GM21825 (cell line): ENCODE data around the gene HSD17B14.
"Not testable (repeated sequence)": the region's sequence is repeated elsewhere in the genome, so short reads cannot be mapped to it uniquely, and the experiment has no call there.

ENCODE experiments used
- ATAC-seq: cut with Tn5 transposase; IDR thresholded peaks from one replicate; pipeline ENCODE4 v1.9.1; 2021; ENCODE audit warnings: mild to moderate bottlenecking, moderate library complexity; ENCODE audit not compliant: unreplicated experiment

Gene HSD17B14

GRCh38 chr19:48799358-48800300 lies 36.7 kb downstream of the HSD17B14 start:
- no peak for ATAC-seq

GRCh38 chr19:48798937-48799336 lies 37.4 kb downstream of the HSD17B14 start:
- no peak for ATAC-seq

DNA sequence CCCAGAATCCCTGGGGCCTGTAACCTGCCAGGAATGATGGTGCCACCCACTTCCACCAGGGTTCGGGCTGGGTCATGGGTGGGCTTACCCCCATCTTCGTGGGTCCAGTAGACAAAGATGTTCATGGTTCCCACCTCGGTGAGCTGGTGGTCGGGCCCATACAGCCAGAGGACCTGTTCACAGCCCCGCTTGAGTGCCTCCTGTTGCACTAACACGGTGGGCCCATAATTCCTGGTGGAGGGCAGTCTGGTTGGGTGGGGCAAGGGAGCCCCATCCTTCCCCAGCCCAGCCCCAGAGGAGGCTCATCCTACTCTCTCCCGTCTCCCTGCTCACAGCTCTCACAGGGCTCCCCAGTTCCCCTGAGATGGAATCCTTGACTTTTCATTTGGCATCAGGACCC lies 39.2 kb downstream of the HSD17B14 start:
- ATAC-seq = no peak

- ATAC-seq = no peak
Observed at GRCh38 chr19:48796298-48797083, 39.8 kb downstream of the HSD17B14 start.

DNA sequence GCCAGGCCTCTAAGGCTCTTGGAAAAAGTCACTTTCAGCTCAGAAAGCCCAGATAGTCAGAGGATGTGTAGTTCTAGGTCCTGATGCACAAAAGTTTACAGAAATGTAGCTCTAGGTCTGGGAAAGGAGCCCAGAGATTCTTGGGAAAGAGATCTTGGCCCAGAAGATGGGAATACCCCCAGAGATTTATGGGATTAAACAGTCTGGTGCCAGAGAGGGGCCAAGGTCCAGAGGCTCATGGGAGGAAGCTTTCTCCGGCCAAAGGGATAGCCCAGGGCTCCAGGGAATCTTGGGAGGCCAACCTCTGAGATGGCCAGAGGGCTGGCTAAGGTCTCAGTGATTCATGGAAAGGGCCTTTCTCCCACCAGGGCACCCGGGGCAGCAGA lies 40.6 kb downstream of the HSD17B14 start:
- ATAC-seq = no peak

GRCh38 chr19:48795055-48795684 lies 41.1 kb downstream of the HSD17B14 start:
- ATAC-seq = peak; percentile 72

DNA sequence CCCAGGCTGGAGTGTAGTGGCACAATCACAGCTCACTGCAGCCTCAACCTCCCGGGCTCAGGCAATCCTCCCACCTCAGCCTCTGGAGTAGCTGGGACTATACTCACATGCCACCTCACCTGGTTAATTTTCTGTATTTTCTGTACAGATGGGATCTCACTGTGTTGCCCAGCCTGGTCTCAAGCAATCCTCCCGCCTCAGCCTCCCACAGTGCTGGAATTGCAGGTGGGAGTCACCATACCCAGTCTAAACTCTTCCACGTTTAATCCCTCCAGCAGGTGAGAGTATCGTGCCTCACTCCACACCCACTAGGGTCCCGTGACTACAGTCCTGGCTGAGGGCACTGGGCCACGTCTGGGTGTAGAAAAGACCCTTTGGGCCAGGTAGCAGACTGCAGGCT lies 42.0 kb downstream of the HSD17B14 start:
- no peak for ATAC-seq

DNA sequence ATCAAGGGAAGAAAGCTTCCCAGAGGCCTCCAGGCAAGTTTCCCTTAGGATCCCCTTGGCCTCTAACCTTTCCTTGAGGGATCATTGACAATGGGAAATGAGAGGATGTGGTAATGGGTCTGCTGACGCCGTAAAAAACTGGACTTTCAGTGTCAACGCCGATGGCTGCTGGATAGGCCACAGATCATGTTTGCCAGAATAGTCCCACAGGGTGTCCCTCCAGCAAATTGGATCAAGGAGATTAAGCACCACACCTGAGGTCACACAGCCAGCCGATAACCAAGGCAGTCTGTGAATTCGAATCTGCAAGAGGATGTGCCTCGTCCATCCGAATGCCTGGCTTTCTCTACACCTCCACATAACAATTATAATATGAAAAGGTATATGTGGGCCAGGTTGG lies 43.0 kb downstream of the HSD17B14 start:
- ATAC-seq = no peak

- ATAC-seq = not testable (repeated sequence)
Observed at GRCh38 chr19:48787331-48787730, 49.0 kb downstream of the HSD17B14 start.

DNA sequence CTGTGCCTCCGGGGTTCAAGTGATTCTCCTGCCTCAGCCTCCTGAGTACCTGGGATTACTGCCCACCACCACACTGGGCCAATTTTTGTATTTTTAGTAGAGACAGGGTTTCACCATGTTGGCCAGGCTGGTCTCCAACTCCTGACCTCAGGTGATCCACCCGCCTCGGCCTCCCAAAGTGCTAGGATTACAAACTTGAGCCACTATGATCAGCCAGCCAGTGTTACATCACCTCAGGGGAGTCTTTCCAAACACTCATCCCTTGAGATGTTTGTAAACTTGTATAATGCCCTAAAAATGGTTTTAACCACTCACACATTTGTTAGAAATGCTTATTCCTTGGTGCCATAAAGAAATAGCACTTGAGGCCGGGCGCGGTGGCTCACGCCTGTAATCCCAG lies 49.9 kb downstream of the HSD17B14 start:
- ATAC-seq = not testable (repeated sequence)

DNA sequence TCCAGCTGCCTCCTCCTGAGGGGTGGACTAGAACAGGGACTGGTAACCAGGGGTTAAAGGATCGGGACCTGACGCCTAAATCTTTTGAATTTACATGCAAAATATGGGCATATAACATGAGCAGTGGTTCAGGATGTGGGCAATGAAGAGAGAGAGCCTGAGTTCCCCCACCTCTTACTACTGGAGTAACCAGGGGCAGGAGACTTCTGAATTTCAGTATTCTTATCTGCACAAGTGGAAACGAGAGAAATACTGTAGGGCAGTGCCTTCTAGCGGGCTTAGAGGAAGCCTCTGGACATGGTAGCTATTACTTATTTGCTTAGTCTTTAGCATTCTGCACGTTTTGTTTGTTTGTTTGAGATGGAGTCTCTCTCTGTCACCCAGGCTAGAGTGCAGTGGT lies 51.8 kb downstream of the HSD17B14 start:
- no peak for ATAC-seq

GRCh38 chr19:48780631-48781391 lies 55.5 kb downstream of the HSD17B14 start:
- no peak for ATAC-seq

GRCh38 chr19:48779636-48780035 lies 56.7 kb downstream of the HSD17B14 start:
- no peak for ATAC-seq

DNA sequence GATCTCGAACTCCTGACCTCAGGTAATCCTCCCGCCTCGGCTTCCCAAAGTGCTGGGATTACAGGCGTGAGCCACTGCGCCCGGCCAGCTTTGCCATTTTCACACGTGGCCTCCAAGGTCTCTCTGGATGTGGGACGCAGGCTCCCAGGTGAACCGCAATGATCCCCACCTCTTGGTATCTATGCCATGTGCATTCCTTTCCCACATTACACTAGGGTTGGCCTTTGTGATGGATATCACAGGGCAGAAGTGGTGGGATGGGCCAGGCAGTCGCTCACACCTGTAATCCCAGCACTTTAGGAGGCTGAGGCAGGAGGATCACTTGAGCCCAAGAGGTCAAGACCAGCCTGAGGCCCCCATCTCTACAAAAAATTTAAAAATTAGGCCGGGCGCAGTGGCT lies 58.6 kb downstream of the HSD17B14 start:
- no peak for ATAC-seq

GRCh38 chr19:48777139-48777538 lies 59.2 kb downstream of the HSD17B14 start:
- ATAC-seq = no peak

DNA sequence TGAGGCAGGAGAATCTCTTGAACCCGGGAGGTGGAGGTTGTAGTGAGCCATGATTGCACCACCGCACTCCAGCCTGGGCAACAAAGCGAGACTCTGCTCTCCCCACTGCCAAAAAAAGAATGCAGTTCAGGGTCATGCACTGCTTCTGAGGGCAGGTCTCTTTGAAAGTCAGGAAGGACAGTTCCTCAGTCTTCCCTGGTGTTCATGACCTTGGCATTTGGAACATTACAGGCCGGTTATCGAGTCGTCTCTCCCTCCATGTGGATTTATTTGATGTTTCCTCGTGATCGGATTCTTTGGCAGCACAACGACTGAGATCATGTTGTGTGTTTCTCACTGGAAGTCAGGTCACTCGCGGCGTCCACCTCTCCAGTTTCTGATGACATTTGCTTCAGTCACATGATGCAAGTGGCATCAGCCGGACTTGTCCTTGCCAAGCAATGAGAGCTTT lies 63.8 kb downstream of the HSD17B14 start:
- ATAC-seq = no peak

DNA sequence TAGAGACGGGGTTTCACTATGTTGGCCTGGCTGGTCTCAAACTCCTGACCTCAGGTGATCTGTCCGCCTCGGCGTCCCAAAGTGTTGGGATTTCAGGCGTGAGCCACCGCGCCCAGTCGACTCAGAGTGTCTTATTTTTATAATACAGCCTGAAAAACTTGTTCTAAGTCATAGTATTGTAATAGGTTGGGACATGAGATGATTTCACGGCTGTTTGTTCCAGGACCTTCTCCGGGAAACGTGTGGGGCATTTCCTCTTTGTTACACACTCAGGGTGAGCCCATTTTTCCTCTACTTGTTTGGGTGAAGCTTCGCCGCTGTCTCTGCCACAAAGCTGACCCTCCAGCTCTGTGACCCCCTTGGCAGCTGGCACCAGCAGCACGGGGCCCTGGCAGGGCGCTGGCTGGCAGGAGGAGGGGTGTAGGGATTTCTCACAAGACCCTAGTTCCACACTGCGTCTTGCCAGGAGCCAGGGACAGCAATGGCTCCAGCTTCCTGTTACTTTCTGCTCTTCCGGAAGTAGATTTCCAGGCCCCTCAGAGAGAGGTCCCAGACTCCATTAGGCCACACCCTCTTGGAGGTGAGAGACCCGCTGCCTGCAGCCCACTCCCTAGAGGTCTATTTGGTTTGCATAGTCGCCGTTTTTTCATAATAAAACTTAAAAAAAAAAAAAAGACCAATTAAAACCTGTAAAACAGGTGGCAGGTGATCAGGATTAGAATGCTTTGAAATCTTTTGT lies 65.4 kb downstream of the HSD17B14 start:
- ATAC-seq = no peak

DNA sequence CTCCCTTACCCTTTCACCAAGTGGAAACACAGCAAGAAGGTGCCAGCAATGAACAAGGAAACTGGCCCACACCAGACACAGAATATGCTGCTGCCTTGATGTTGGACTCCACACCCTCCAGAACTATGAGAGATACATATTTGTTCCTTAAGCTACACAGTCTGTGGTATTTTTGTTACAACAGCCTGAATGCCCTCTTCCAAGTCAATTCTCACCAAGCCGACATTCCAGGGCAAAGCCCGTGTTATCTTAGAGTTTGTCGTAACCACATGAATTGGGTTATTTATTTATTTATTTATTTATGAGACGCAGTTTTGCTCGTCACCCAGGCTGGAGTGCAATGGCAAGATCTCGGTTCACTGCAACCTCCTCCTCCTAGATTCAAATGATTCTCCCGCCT lies 66.0 kb downstream of the HSD17B14 start:
- ATAC-seq = no peak

GRCh38 chr19:48768994-48769713 lies 67.1 kb downstream of the HSD17B14 start:
- no peak for ATAC-seq
